Vagina (tissue), 2 donors: Measurements from ENCODE around the gene LGALS8. TPM values are rescaled to one million over a fixed set of nuclear protein-coding genes. Genes with fewer than 3 reads are reported as not detected.

ENCODE experiments used
- DNase-seq, 2 donors: peaks; one replicate each; pipeline ENCODE4 v3.0.0-alpha.2; 2017; ENCODE audit errors: extremely low spot score in 2 of 2
- H3K27ac ChIP-seq: fragments of 200-600 bp; sonication (generic); one replicate; pipeline ENCODE4 v1.5.1; 2019
- H3K27me3 ChIP-seq: fragments of 200-600 bp; sonication (generic); one replicate; pipeline ENCODE4 v1.5.1; 2019
- H3K36me3 ChIP-seq, 2 donors: fragments of 200-600 bp; sonication (generic); one replicate each; pipeline ENCODE4 v1.5.1; 2017 to 2019
- H3K4me1 ChIP-seq: fragments of 200-600 bp; sonication (generic); one replicate; pipeline ENCODE4 v1.5.1; 2019
- H3K4me3 ChIP-seq, 2 donors: fragments of 200-600 bp; sonication (generic); 1 replicate in 1 of 2; 2 replicates in 1 of 2; pipeline ENCODE4 v1.5.1; 2016 to 2019
- H3K9me3 ChIP-seq: fragments of 200-600 bp; sonication (generic); one replicate; pipeline ENCODE4 v1.5.1; 2019
- CTCF ChIP-seq, 3 experiments: fragments of 450-650 bp in 2 of 3; fragments of 200-600 bp in 1 of 3; sonication (generic) in 1 of 3; IDR thresholded peaks; one replicate each; pipeline ENCODE4 v1.5.1; 2017 to 2019; ENCODE audit warnings: antibody characterized with exemption in 3 of 3, mild to moderate bottlenecking in 2 of 3, moderate library complexity in 2 of 3
- POLR2A ChIP-seq, 2 donors: fragments of 450-650 bp; IDR thresholded peaks; one replicate each; pipeline ENCODE4 v1.6.1; 2017; ENCODE audit warnings: antibody characterized with exemption in 2 of 2, mild to moderate bottlenecking in 2 of 2, moderate library complexity in 2 of 2
- POLR2AphosphoS5 ChIP-seq, 2 donors: sonication (generic); formaldehyde crosslinking; IDR thresholded peaks; one replicate each; pipeline ENCODE4 v1.9.0; 2017; ENCODE audit warnings: antibody characterized with exemption in 2 of 2, mild to moderate bottlenecking in 2 of 2, low read depth in 1 of 2; ENCODE audit not compliant: insufficient read depth in 1 of 2
- intact Hi-C: fragments of 100-400 bp; cut with DNase I; formaldehyde crosslinking; loops from one replicate; pipeline ENCODE4 v1.15.1; 2023
- total RNA-seq: library from RNA; depleted of rRNA; stranded (reverse); fragments of >200 nt; gene quantifications from one replicate; pipeline ENCODE4 v1.2.3, GENCODE V29; 2016

LGALS8 gene
- total RNA-seq, 1 donor from 2014 or later: 38.1 TPM

DNA sequence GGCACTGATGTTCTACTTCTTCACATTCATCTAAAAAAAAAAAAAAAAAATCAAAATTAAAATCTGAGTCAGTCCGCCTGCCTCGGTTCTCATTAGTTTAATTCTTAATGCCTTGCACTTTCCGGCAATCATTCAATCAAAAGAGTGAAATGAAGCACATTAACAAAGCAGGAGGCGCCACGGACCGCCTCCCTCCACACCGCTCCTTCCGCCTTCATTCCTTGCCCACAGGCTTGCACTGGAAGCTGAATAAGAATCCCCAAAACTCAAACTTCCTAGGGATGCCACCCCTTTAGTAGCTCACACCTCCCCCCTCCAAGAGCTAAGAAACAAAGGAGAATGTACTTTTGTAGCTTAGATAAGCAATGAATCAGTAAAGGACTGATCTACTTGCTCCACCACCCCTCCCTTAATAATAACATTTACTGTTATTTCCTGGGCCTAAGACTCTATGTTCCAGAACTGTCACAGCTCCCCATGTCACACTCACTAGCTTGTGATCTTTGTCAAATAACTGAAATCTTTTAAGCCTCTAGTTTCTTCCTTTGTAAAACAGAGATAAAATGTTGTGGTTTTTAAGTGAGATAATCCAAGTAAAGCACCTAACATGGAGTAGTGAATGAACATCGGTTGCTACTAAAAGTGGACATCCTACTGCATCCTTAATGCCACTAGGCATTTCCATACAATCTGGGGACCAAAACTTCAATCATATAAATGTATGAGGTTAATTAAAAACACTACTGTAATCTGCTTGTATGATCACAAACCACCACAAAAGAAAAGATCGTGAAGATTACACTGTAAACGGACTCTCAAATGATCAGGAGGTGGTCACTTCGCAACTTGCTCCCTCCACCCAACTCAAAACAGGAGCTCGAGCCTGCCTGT lies 27.4 kb downstream of the LGALS8 start:
- Histone ChIP-seq H3K36me3 (peaks cover 0 to 93% of the 10 kb centered on the region in 2 donors), H3K27ac (no peak overlapping the region), H3K9me3 (no peaks in the 10 kb centered on the region), H3K4me1 (no peaks in the 10 kb centered on the region), H3K4me3 (no peak overlapping the region), H3K27me3 (no peaks in the 10 kb centered on the region)
- DNase-seq: no peak
- intact Hi-C loops: no loop called here
- no peak for TF ChIP-seq POLR2A (IDR thresholded peaks at IDR 0.05)
- TF ChIP-seq CTCF (IDR thresholded peaks at IDR 0.05): no peak
- TF ChIP-seq POLR2AphosphoS5 (IDR thresholded peaks at IDR 0.05; ENCODE audit: insufficient read depth in 1 of 2, low read depth in 1 of 2): no peak

DNA sequence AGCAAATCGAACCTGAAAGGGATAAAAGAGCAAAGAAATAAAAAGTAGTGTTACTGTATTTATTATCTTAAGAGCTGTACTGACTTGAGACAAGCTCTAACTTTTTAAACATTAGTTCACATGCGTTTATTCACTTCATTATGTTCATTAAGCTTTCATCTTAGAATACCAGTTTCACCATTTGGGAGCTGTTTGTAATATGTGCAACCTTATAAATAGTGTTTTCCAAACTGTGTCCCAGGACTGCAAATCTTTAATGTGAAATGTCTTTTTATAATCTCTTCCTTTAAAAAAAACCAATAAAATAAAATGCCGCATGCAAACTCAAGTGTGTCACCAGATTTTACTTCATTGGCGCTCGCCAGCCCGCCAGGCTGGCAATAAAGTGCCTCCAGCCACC lies 28.3 kb downstream of the LGALS8 start:
- no peaks in the 10 kb centered on the region for H3K27me3 ChIP-seq
- no peaks in the 10 kb centered on the region for H3K9me3 ChIP-seq
- TF ChIP-seq POLR2AphosphoS5 (IDR thresholded peaks at IDR 0.05; ENCODE audit: insufficient read depth in 1 of 2, low read depth in 1 of 2) (no peak), POLR2A (IDR thresholded peaks at IDR 0.05) (no peak), CTCF (IDR thresholded peaks at IDR 0.05) (no peak)
- no peak overlapping the region for H3K4me3 ChIP-seq
- DNase-seq: no peak
- intact Hi-C loops: no loop called here
- peaks cover 0 to 93% of the 10 kb centered on the region in 2 donors for H3K36me3 ChIP-seq
- H3K4me1 ChIP-seq: no peaks in the 10 kb centered on the region
- no peak overlapping the region for H3K27ac ChIP-seq

GRCh38 chr1:236552901-236553300 lies 29.1 kb downstream of the LGALS8 start:
- intact Hi-C loops: no loop called here
- no peak for DNase-seq
- Histone ChIP-seq H3K36me3 (peaks cover 0 to 93% of the 10 kb centered on the region in 2 donors), H3K27ac (no peak overlapping the region), H3K9me3 (no peaks in the 10 kb centered on the region), H3K4me3 (no peak overlapping the region), H3K4me1 (no peaks in the 10 kb centered on the region), H3K27me3 (no peaks in the 10 kb centered on the region)
- no peak for TF ChIP-seq POLR2AphosphoS5 (IDR thresholded peaks at IDR 0.05; ENCODE audit: insufficient read depth in 1 of 2, low read depth in 1 of 2)
- TF ChIP-seq POLR2A (IDR thresholded peaks at IDR 0.05): no peak
- TF ChIP-seq CTCF (IDR thresholded peaks at IDR 0.05): no peak

DNA sequence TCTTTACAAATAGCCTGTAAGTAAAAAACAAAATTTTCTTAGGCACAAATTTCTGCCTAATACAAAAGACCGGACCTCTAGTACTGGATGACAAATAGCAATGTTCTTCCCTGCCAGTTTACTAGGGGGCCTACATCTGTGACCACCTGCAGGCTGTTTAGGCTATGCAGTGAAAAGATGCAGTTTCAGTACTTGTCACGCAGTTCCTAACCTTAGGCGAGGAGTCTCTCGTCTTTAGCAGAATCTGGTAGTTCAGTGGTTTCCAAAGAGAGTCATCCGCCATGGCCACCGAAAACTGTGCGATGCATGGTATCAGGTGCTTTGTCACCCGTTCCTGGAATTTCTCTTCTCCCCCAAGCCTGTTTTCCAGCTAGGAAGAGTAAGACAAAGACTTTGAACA lies 29.6 kb downstream of the LGALS8 start:
- no peak for TF ChIP-seq CTCF (IDR thresholded peaks at IDR 0.05)
- no peak for TF ChIP-seq POLR2AphosphoS5 (IDR thresholded peaks at IDR 0.05; ENCODE audit: insufficient read depth in 1 of 2, low read depth in 1 of 2)
- TF ChIP-seq POLR2A (IDR thresholded peaks at IDR 0.05): no peak
- intact Hi-C loops: no loop called here

GRCh38 chr1:236556606-236557005 lies 32.8 kb downstream of the LGALS8 start:
- Histone ChIP-seq H3K27ac (no peak overlapping the region), H3K9me3 (no peaks in the 10 kb centered on the region), H3K27me3 (no peaks in the 10 kb centered on the region), H3K4me3 (no peak overlapping the region), H3K4me1 (no peaks in the 10 kb centered on the region), H3K36me3 (peaks cover 0 to 82% of the 10 kb centered on the region in 2 donors)
- no peak for DNase-seq
- TF ChIP-seq POLR2A (IDR thresholded peaks at IDR 0.05) (no peak), CTCF (IDR thresholded peaks at IDR 0.05) (no peak), POLR2AphosphoS5 (IDR thresholded peaks at IDR 0.05; ENCODE audit: insufficient read depth in 1 of 2, low read depth in 1 of 2) (no peak)
- intact Hi-C loops: no loop called here

More for the DNA sequence above, 29.6 kb downstream of the LGALS8 start:
- Histone ChIP-seq H3K27ac (no peak overlapping the region), H3K9me3 (no peaks in the 10 kb centered on the region), H3K4me1 (no peaks in the 10 kb centered on the region), H3K27me3 (no peaks in the 10 kb centered on the region), H3K36me3 (peaks cover 0 to 93% of the 10 kb centered on the region in 2 donors), H3K4me3 (no peak overlapping the region)
- DNase-seq: no peak
